ENCODE data around the gene EMSY.

The EMSY gene

GRCh38 chr11:76455331-76455730, 10.5 kb downstream of the EMSY start:
- no peak for DNase-seq (ENCODE audit: low read depth)

DNA sequence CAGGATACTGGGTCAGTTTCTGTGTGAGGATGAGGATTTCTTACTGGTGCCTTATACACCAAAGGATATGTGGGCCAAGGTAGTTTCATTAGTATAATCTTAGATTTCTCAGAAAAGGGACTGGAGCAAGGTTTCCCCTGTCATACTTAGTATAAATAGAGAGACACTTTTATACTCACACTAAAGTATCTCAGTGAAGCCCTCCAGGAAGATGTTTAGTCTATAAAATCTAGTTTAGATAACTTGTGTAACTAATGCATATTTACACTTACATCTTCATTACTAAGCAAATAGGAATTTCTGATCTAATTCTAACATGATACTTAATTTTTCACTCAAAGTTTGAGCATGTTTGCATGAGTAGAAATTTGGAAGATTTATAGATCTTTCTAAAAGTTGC, 11.1 kb downstream of the EMSY start:
- TF ChIP-seq, protein P1, sequence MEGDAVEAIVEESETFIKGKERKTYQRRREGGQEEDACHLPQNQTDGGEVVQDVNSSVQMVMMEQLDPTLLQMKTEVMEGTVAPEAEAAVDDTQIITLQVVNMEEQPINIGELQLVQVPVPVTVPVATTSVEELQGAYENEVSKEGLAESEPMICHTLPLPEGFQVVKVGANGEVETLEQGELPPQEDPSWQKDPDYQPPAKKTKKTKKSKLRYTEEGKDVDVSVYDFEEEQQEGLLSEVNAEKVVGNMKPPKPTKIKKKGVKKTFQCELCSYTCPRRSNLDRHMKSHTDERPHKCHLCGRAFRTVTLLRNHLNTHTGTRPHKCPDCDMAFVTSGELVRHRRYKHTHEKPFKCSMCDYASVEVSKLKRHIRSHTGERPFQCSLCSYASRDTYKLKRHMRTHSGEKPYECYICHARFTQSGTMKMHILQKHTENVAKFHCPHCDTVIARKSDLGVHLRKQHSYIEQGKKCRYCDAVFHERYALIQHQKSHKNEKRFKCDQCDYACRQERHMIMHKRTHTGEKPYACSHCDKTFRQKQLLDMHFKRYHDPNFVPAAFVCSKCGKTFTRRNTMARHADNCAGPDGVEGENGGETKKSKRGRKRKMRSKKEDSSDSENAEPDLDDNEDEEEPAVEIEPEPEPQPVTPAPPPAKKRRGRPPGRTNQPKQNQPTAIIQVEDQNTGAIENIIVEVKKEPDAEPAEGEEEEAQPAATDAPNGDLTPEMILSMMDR (IDR thresholded peaks at IDR 0.05; ENCODE audit: low read depth, low read length, missing control alignments) = no peak
- no peak overlapping the region for H3K4me3 ChIP-seq (ENCODE audit: low read depth, low read length)
- no peak for DNase-seq (ENCODE audit: low read depth)

More at GRCh38 chr11:76455331-76455730, 10.5 kb downstream of the EMSY start:
- TF ChIP-seq, protein P1 (IDR thresholded peaks at IDR 0.05; ENCODE audit: low read depth, low read length, missing control alignments) = no peak
- no peak overlapping the region for H3K4me3 ChIP-seq (ENCODE audit: low read depth, low read length)

- DNase-seq (ENCODE audit: low read depth) = no peak
These were observed 11.8 kb downstream of the EMSY start for GRCh38 chr11:76456571-76456970.

DNA sequence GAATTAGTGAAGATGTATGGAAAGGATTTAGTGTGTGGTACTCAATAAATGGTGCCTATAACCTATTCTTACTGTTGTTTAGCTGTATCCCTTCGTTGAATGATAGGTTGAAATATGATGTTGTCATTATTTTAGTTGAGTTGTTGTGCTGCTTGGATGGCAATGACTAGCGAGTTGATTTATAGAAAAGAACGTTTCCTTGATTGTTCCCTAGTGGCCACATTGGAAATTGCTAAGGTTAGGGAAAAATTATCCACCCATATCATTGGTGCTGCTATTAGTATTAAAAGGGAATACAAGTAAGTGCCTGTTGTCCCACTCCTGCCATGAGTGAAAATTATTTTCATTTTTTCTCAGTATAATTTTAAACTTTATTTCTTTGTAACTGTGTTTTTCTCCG, 14.5 kb downstream of the EMSY start:
- no peak for DNase-seq (ENCODE audit: low read depth)
- TF ChIP-seq, protein P1 (IDR thresholded peaks at IDR 0.05; ENCODE audit: low read depth, low read length, missing control alignments) = peak; percentile 42
- H3K4me3 ChIP-seq (ENCODE audit: low read depth, low read length) = no peak overlapping the region

More at GRCh38 chr11:76456571-76456970, 11.8 kb downstream of the EMSY start:
- H3K4me3 ChIP-seq (ENCODE audit: low read depth, low read length) = no peak overlapping the region
- TF ChIP-seq, protein P1 (IDR thresholded peaks at IDR 0.05; ENCODE audit: low read depth, low read length, missing control alignments) = no peak

GRCh38 chr11:76459846-76460245, 15.0 kb downstream of the EMSY start:
- no peak overlapping the region for H3K4me3 ChIP-seq (ENCODE audit: low read depth, low read length)
- TF ChIP-seq, protein P1 (IDR thresholded peaks at IDR 0.05; ENCODE audit: low read depth, low read length, missing control alignments) = no peak
- no peak for DNase-seq (ENCODE audit: low read depth)

- DNase-seq (ENCODE audit: low read depth) = no peak
- no peak overlapping the region for H3K4me3 ChIP-seq (ENCODE audit: low read depth, low read length)
- TF ChIP-seq, protein P1 (IDR thresholded peaks at IDR 0.05; ENCODE audit: low read depth, low read length, missing control alignments) = no peak
These were observed 17.5 kb downstream of the EMSY start for GRCh38 chr11:76462317-76462716.

- no peak for DNase-seq (ENCODE audit: low read depth)
- TF ChIP-seq, protein P1 (IDR thresholded peaks at IDR 0.05; ENCODE audit: low read depth, low read length, missing control alignments) = no peak
- no peak overlapping the region for H3K4me3 ChIP-seq (ENCODE audit: low read depth, low read length)
These were observed 20.9 kb downstream of the EMSY start for GRCh38 chr11:76465701-76466100.

Data from GM12864 (cell line).